A549 (cell line): ENCODE data around the gene CAV2. TPM values are rescaled to one million over a fixed set of nuclear protein-coding genes. Genes with fewer than 3 reads are reported as not detected.

Source experiments
- ATAC-seq, 2 experiments: fragments of 200-7000 bp in 1 of 2; fragments of >200 bp in 1 of 2; cut with Nextera tagmentation in 1 of 2; cut with Tn5 transposase in 1 of 2; 3 replicates each; pipeline versions ENCODE4 v1.8.0 to v1.9.1; 2018 to 2020; ENCODE audit warnings: mild to moderate bottlenecking in 1 of 2, moderate library complexity in 1 of 2
- CTCF ChIA-PET: fragments of 300-600 bp; sonication (Branson Sonifier 250); formaldehyde crosslinking; extraction: SDS; loops from one replicate; lab custom pipeline; 2021; ENCODE audit warnings: antibody characterized with exemption, inconsistent platforms; lab: Yijun Ruan, JAX
- POLR2A ChIA-PET: fragments of 350-600 bp; formaldehyde crosslinking; extraction: SDS; loops from one replicate; lab custom pipeline; 2021; ENCODE audit warnings: antibody characterized with exemption, inconsistent platforms; lab: Yijun Ruan, JAX
- DNase-seq, 2 experiments: peaks; one replicate each; pipeline versions ENCODE4 v3.0.0 to v3.0.0-alpha.2; 2011 to 2016; ENCODE audit warnings: low read depth in 1 of 2, low spot score in 1 of 2
- FAIRE-seq: peaks from 2 replicates; lab custom pipeline; 2011; peaks lifted over from hg19 to GRCh38; lab: Jason Lieb, UNC
- H3K27ac ChIP-seq, 2 experiments: fragments of >200 bp; sonication (Bioruptor Twin); formaldehyde crosslinking; 3 replicates each; pipeline ENCODE4 v1.5.1; 2016 to 2017
- H3K4me1 ChIP-seq: fragments of >200 bp; sonication (Bioruptor Twin); formaldehyde crosslinking; 3 replicates; pipeline ENCODE4 v1.6.1; 2016
- H3K4me2 ChIP-seq: fragments of >200 bp; sonication (Bioruptor Twin); formaldehyde crosslinking; 3 replicates; pipeline ENCODE4 v1.6.1; 2016
- H3K4me3 ChIP-seq: fragments of >200 bp; sonication (Bioruptor Twin); formaldehyde crosslinking; 3 replicates; pipeline ENCODE4 v1.5.1; 2016
- H3K9me3 ChIP-seq: fragments of >200 bp; sonication (Bioruptor Twin); formaldehyde crosslinking; 3 replicates; pipeline ENCODE4 v1.6.1; 2016
- BHLHE40 ChIP-seq: IDR thresholded peaks from 2 replicates; pipeline ENCODE4 v1.6.1; 2012; ENCODE audit warnings: low read depth, low read length, inconsistent platforms
- CEBPB ChIP-seq, 2 experiments: fragments of >200 bp in 1 of 2; sonication (Bioruptor Twin) in 1 of 2; formaldehyde crosslinking in 1 of 2; IDR thresholded peaks; 2 replicates each; pipeline ENCODE4 v1.6.1; 2012 to 2016
- CHD4 ChIP-seq: fragments of 200-600 bp; sonication (generic); IDR thresholded peaks from 2 replicates; pipeline ENCODE4 v1.6.1; 2016; ENCODE audit warnings: antibody characterized with exemption, mild to moderate bottlenecking, borderline replicate concordance
- ESRRA ChIP-seq: fragments of 150-350 bp; IDR thresholded peaks from 2 replicates; pipeline ENCODE4 v1.6.1; 2014; ENCODE audit warnings: mild to moderate bottlenecking, low read length, borderline replicate concordance
- GATA3 ChIP-seq: IDR thresholded peaks from 2 replicates; pipeline ENCODE4 v1.6.1; 2012; ENCODE audit warnings: borderline replicate concordance
- HOXB13 ChIP-seq: fragments of 250-450 bp; sonication (Bioruptor Pico); IDR thresholded peaks from 2 replicates; pipeline ENCODE4 v1.5.0; 2020; ENCODE audit warnings: low read depth, mild to moderate bottlenecking, moderate library complexity
- KDM1A ChIP-seq: fragments of 200-600 bp; sonication (generic); IDR thresholded peaks from 2 replicates; pipeline ENCODE4 v1.6.1; 2016; ENCODE audit warnings: low read depth, mild to moderate bottlenecking
- KDM5A ChIP-seq: fragments of 200-600 bp; sonication (generic); IDR thresholded peaks from 2 replicates; pipeline ENCODE4 v1.6.1; 2016; ENCODE audit warnings: antibody characterized with exemption, mild to moderate bottlenecking
- MAFK ChIP-seq: fragments of 450-650 bp; IDR thresholded peaks from 2 replicates; pipeline ENCODE4 v1.6.1; 2014; ENCODE audit not compliant: partially characterized antibody
- MAZ ChIP-seq: fragments of 150-350 bp; IDR thresholded peaks from 2 replicates; pipeline ENCODE4 v1.6.1; 2014; ENCODE audit warnings: antibody characterized with exemption, low read depth, low read length, borderline replicate concordance
- POLR2A ChIP-seq: IDR thresholded peaks from 2 replicates; pipeline ENCODE4 v1.6.1; 2012; ENCODE audit warnings: mild to moderate bottlenecking, low read length
- POLR2AphosphoS2 ChIP-seq: conservative IDR thresholded peaks from 2 replicates; pipeline ENCODE4 v1.6.1; 2012; ENCODE audit warnings: low read length, improper control_type of control experiment, inconsistent platforms
- RARB ChIP-seq: fragments of 250-450 bp; sonication (Bioruptor Pico); IDR thresholded peaks from 2 replicates; pipeline ENCODE4 v1.8.0; 2021; ENCODE audit warnings: mild to moderate bottlenecking, moderate library complexity
- ZNF302 ChIP-seq: fragments of 250-450 bp; sonication (Bioruptor Pico); IDR thresholded peaks from 2 replicates; pipeline ENCODE4 v1.9.0; 2021; ENCODE audit warnings: inconsistent platforms, mild to moderate bottlenecking, moderate library complexity
- WGBS: methylation state at CpG from one replicate; pipeline ENCODE4 v1.1.6; 2017; ENCODE audit errors: missing lambda C conversion rate; 5-methylcytosine and 5-hydroxymethylcytosine counted together
- polyA plus RNA-seq, 4 experiments: library from polyadenylated mRNA; depleted of rRNA in 3 of 4; stranded (reverse); fragments of >200 nt; fragmentation: RNase III in 1 of 4; extraction: RNeasy Plus Mini Kit Qiagen cat#74134 plus additional on column Dnase treatment in 1 of 4; gene quantifications; 2 replicates in 3 of 4; 3 replicates in 1 of 4; pipeline ENCODE4 v1.2.3, GENCODE V29; 2011 to 2017
- TF ChIP-seq, protein P1 (sequence below): fragments of >200 bp; sonication (Bioruptor Twin); formaldehyde crosslinking; IDR thresholded peaks from 2 replicates; pipeline ENCODE4 v1.6.1; 2016
- TF ChIP-seq, protein P2 (sequence below): fragments of 150-350 bp; IDR thresholded peaks from 2 replicates; pipeline ENCODE4 v1.6.1; 2014; ENCODE audit warnings: low read depth, mild to moderate bottlenecking, low read length
- TF ChIP-seq, protein P3 (sequence below): fragments of 450-650 bp; IDR thresholded peaks from 2 replicates; pipeline ENCODE4 v1.6.1; 2014; ENCODE audit warnings: antibody characterized with exemption
- TF ChIP-seq, protein P4 (sequence below): IDR thresholded peaks from 2 replicates; pipeline ENCODE4 v1.6.1; 2012
- TF ChIP-seq, protein P5 (sequence below): fragments of 250-450 bp; sonication (Bioruptor Pico); IDR thresholded peaks from 2 replicates; pipeline ENCODE4 v1.5.0; 2021; ENCODE audit warnings: mild to moderate bottlenecking, moderate library complexity, borderline replicate concordance
- TF ChIP-seq, protein P6 (sequence below): fragments of 200-600 bp; sonication (generic); IDR thresholded peaks from 2 replicates; pipeline ENCODE4 v1.6.1; 2016; ENCODE audit warnings: antibody characterized with exemption, mild to moderate bottlenecking, moderate library complexity

The CAV2 gene
- polyA plus RNA-seq, 2 of the 4 experiments (the other 2 are of a cell fraction) = 156 to 257 TPM

DNA sequence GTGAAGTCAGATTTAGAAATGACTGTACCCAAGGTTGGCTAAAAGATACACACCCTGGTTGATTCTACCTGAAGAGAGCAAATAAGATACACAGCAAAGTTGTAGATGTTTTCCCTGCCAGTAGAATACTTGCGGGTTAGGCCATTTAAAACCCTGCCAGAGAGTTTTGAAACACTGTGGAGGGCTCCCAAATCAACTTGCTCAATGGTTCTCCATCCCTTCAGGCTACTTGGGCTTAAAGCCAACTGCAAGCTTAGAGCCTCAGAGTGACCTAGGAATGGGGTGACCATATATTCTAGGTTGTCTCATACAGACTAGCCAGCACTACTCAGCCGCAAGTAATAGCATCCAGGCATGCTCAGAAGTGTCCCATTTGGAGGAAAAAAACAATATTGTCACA, 35.3 kb downstream of the CAV2 start:
- POLR2A ChIA-PET = no interaction called here
- DNase-seq (no peak), FAIRE-seq (no peak)
- CTCF ChIA-PET = interaction anchor here (1.3 to 9.9 kb wide), 2 partner anchors 8 to 276 kb away, joined by 7 to 73 read pairs; no protein-coding TSS in a partner anchor
- H3K4me3 ChIP-seq = no peak overlapping the region
- 0 out of 6 replicates have a peak overlapping the region, but pooled peaks of 1 of the 2 experiments have one; percentile 31 for H3K27ac ChIP-seq
- H3K9me3 ChIP-seq = no peaks in the 10 kb centered on the region
- peaks cover 71% of the 10 kb centered on the region for H3K4me1 ChIP-seq
- peak overlapping the region; percentile 9; the same call in 1 of the 3 replicates for H3K4me2 ChIP-seq
- no peak for TF ChIP-seq BHLHE40
- TF ChIP-seq POLR2AphosphoS2 = no peak
- TF ChIP-seq ZNF302 = no peak
- TF ChIP-seq CEBPB (IDR thresholded peaks at IDR 0.05) = no peak
- no peak for TF ChIP-seq MAFK
- TF ChIP-seq, protein P1, sequence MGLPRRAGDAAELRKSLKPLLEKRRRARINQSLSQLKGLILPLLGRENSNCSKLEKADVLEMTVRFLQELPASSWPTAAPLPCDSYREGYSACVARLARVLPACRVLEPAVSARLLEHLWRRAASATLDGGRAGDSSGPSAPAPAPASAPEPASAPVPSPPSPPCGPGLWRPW = no peak
- TF ChIP-seq KDM5A = no peak
- TF ChIP-seq, protein P2, sequence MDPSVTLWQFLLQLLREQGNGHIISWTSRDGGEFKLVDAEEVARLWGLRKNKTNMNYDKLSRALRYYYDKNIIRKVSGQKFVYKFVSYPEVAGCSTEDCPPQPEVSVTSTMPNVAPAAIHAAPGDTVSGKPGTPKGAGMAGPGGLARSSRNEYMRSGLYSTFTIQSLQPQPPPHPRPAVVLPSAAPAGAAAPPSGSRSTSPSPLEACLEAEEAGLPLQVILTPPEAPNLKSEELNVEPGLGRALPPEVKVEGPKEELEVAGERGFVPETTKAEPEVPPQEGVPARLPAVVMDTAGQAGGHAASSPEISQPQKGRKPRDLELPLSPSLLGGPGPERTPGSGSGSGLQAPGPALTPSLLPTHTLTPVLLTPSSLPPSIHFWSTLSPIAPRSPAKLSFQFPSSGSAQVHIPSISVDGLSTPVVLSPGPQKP = no peak
- TF ChIP-seq MAZ = no peak
- TF ChIP-seq ESRRA = no peak
- TF ChIP-seq RARB (CRISPR knock-in tag) = no peak
- no peak for TF ChIP-seq HOXB13
- no peak for TF ChIP-seq KDM1A
- TF ChIP-seq, protein P3, sequence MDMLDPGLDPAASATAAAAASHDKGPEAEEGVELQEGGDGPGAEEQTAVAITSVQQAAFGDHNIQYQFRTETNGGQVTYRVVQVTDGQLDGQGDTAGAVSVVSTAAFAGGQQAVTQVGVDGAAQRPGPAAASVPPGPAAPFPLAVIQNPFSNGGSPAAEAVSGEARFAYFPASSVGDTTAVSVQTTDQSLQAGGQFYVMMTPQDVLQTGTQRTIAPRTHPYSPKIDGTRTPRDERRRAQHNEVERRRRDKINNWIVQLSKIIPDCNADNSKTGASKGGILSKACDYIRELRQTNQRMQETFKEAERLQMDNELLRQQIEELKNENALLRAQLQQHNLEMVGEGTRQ = no peak
- TF ChIP-seq, protein P4, sequence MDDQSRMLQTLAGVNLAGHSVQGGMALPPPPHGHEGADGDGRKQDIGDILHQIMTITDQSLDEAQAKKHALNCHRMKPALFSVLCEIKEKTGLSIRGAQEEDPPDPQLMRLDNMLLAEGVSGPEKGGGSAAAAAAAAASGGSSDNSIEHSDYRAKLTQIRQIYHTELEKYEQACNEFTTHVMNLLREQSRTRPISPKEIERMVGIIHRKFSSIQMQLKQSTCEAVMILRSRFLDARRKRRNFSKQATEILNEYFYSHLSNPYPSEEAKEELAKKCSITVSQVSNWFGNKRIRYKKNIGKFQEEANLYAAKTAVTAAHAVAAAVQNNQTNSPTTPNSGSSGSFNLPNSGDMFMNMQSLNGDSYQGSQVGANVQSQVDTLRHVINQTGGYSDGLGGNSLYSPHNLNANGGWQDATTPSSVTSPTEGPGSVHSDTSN = no peak
- TF ChIP-seq POLR2A = no peak
- TF ChIP-seq, protein P5, sequence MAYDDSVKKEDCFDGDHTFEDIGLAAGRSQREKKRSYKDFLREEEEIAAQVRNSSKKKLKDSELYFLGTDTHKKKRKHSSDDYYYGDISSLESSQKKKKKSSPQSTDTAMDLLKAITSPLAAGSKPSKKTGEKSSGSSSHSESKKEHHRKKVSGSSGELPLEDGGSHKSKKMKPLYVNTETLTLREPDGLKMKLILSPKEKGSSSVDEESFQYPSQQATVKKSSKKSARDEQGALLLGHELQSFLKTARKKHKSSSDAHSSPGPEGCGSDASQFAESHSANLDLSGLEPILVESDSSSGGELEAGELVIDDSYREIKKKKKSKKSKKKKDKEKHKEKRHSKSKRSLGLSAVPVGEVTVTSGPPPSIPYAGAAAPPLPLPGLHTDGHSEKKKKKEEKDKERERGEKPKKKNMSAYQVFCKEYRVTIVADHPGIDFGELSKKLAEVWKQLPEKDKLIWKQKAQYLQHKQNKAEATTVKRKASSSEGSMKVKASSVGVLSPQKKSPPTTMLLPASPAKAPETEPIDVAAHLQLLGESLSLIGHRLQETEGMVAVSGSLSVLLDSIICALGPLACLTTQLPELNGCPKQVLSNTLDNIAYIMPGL (CRISPR knock-in tag) = no peak
- TF ChIP-seq, protein P6, sequence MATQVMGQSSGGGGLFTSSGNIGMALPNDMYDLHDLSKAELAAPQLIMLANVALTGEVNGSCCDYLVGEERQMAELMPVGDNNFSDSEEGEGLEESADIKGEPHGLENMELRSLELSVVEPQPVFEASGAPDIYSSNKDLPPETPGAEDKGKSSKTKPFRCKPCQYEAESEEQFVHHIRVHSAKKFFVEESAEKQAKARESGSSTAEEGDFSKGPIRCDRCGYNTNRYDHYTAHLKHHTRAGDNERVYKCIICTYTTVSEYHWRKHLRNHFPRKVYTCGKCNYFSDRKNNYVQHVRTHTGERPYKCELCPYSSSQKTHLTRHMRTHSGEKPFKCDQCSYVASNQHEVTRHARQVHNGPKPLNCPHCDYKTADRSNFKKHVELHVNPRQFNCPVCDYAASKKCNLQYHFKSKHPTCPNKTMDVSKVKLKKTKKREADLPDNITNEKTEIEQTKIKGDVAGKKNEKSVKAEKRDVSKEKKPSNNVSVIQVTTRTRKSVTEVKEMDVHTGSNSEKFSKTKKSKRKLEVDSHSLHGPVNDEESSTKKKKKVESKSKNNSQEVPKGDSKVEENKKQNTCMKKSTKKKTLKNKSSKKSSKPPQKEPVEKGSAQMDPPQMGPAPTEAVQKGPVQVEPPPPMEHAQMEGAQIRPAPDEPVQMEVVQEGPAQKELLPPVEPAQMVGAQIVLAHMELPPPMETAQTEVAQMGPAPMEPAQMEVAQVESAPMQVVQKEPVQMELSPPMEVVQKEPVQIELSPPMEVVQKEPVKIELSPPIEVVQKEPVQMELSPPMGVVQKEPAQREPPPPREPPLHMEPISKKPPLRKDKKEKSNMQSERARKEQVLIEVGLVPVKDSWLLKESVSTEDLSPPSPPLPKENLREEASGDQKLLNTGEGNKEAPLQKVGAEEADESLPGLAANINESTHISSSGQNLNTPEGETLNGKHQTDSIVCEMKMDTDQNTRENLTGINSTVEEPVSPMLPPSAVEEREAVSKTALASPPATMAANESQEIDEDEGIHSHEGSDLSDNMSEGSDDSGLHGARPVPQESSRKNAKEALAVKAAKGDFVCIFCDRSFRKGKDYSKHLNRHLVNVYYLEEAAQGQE = no peak
- no peak for TF ChIP-seq CHD4
- TF ChIP-seq GATA3 = no peak
- TF ChIP-seq, all 56 proteins: peak for 0
- no peak for ATAC-seq
- 98% methylated on average over 2 of the region's 2 CpGs for WGBS
